ENCODE results near the gene SLC22A3.
"Not testable (repeated sequence)": the region's sequence is repeated elsewhere in the genome, so short reads cannot be mapped to it uniquely, and the experiment has no call there.

The SLC22A3 gene

GRCh38 chr6:160376445-160376844, 28.3 kb downstream of the SLC22A3 start:
- Histone ChIP-seq H3K9ac (ENCODE audit: low read length) (no peak overlapping the region), H3K4me3 (ENCODE audit: low read length) (no peak overlapping the region), H3K27ac (ENCODE audit: low read length) (no peak overlapping the region), H3K36me3 (ENCODE audit: control insufficient read depth, low read depth, low read length) (no peaks in the 10 kb centered on the region), H3K9me3 (ENCODE audit: control insufficient read depth, low read depth, low read length) (no peaks in the 10 kb centered on the region), H3K27me3 (ENCODE audit: control insufficient read depth, insufficient read depth, low read length) (no peaks in the 10 kb centered on the region), H3K4me1 (ENCODE audit: control insufficient read depth, low read depth, low read length) (no peaks in the 10 kb centered on the region)

- Histone ChIP-seq H3K36me3 (ENCODE audit: control insufficient read depth, low read depth, low read length) (no peaks in the 10 kb centered on the region), H3K9me3 (ENCODE audit: control insufficient read depth, low read depth, low read length) (no peaks in the 10 kb centered on the region), H3K4me1 (ENCODE audit: control insufficient read depth, low read depth, low read length) (no peaks in the 10 kb centered on the region), H3K4me3 (ENCODE audit: low read length) (no peak overlapping the region), H3K9ac (ENCODE audit: low read length) (no peak overlapping the region), H3K27ac (ENCODE audit: low read length) (no peak overlapping the region), H3K27me3 (ENCODE audit: control insufficient read depth, insufficient read depth, low read length) (no peaks in the 10 kb centered on the region)
Measured at GRCh38 chr6:160378218-160378617, 30.0 kb downstream of the SLC22A3 start.

- H3K27ac ChIP-seq (ENCODE audit: low read length) = no peak overlapping the region
- no peaks in the 10 kb centered on the region for H3K4me1 ChIP-seq (ENCODE audit: control insufficient read depth, low read depth, low read length)
- no peak overlapping the region for H3K9ac ChIP-seq (ENCODE audit: low read length)
Measured at GRCh38 chr6:160378882-160379281, 30.7 kb downstream of the SLC22A3 start.

GRCh38 chr6:160379466-160379865, 31.3 kb downstream of the SLC22A3 start:
- no peak overlapping the region for H3K9ac ChIP-seq (ENCODE audit: low read length)
- no peaks in the 10 kb centered on the region for H3K36me3 ChIP-seq (ENCODE audit: control insufficient read depth, low read depth, low read length)
- no peak overlapping the region for H3K4me3 ChIP-seq (ENCODE audit: low read length)
- no peak overlapping the region for H3K27ac ChIP-seq (ENCODE audit: low read length)
- H3K27me3 ChIP-seq (ENCODE audit: control insufficient read depth, insufficient read depth, low read length) = no peaks in the 10 kb centered on the region
- no peaks in the 10 kb centered on the region for H3K9me3 ChIP-seq (ENCODE audit: control insufficient read depth, low read depth, low read length)
- no peaks in the 10 kb centered on the region for H3K4me1 ChIP-seq (ENCODE audit: control insufficient read depth, low read depth, low read length)

More at GRCh38 chr6:160378882-160379281, 30.7 kb downstream of the SLC22A3 start:
- Histone ChIP-seq H3K4me3 (ENCODE audit: low read length) (no peak overlapping the region), H3K9me3 (ENCODE audit: control insufficient read depth, low read depth, low read length) (no peaks in the 10 kb centered on the region), H3K36me3 (ENCODE audit: control insufficient read depth, low read depth, low read length) (no peaks in the 10 kb centered on the region), H3K27me3 (ENCODE audit: control insufficient read depth, insufficient read depth, low read length) (no peaks in the 10 kb centered on the region)

DNA sequence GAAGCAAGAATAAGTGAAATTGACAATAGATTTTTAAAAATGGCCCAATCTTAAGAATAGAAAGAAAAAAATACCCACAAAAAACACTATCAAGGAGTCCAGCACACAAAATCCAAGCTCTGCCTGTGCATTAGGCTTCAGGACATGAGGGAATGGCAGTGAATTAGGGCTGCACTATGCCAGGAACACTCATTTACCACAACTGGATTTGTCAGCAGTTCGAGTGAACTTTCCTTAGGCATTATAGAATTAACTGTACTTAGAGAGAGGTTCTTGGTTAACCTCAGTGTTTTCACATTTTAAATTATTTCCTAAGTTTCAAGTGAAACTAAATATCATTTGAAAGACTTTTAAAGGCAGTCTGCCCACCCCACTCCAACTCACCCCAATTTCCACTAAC, 34.8 kb downstream of the SLC22A3 start:
- H3K36me3 ChIP-seq (ENCODE audit: control insufficient read depth, low read depth, low read length) = no peaks in the 10 kb centered on the region
- H3K27ac ChIP-seq (ENCODE audit: low read length) = no peak overlapping the region
- no peak overlapping the region for H3K9ac ChIP-seq (ENCODE audit: low read length)
- no peak overlapping the region for H3K4me3 ChIP-seq (ENCODE audit: low read length)
- H3K4me1 ChIP-seq (ENCODE audit: control insufficient read depth, low read depth, low read length) = no peaks in the 10 kb centered on the region
- no peaks in the 10 kb centered on the region for H3K27me3 ChIP-seq (ENCODE audit: control insufficient read depth, insufficient read depth, low read length)
- H3K9me3 ChIP-seq (ENCODE audit: control insufficient read depth, low read depth, low read length) = no peaks in the 10 kb centered on the region

GRCh38 chr6:160386869-160387530, 38.8 kb downstream of the SLC22A3 start:
- H3K4me1 ChIP-seq (ENCODE audit: control insufficient read depth, low read depth, low read length) = no peaks in the 10 kb centered on the region
- no peak overlapping the region for H3K27ac ChIP-seq (ENCODE audit: low read length)
- H3K36me3 ChIP-seq (ENCODE audit: control insufficient read depth, low read depth, low read length) = no peaks in the 10 kb centered on the region
- no peaks in the 10 kb centered on the region for H3K9me3 ChIP-seq (ENCODE audit: control insufficient read depth, low read depth, low read length)
- H3K4me3 ChIP-seq (ENCODE audit: low read length) = no peak overlapping the region
- no peaks in the 10 kb centered on the region for H3K27me3 ChIP-seq (ENCODE audit: control insufficient read depth, insufficient read depth, low read length)
- H3K9ac ChIP-seq (ENCODE audit: low read length) = no peak overlapping the region

GRCh38 chr6:160387916-160388643, 39.9 kb downstream of the SLC22A3 start:
- no peak overlapping the region for H3K4me3 ChIP-seq (ENCODE audit: low read length)
- no peaks in the 10 kb centered on the region for H3K36me3 ChIP-seq (ENCODE audit: control insufficient read depth, low read depth, low read length)
- H3K9ac ChIP-seq (ENCODE audit: low read length) = no peak overlapping the region
- no peaks in the 10 kb centered on the region for H3K4me1 ChIP-seq (ENCODE audit: control insufficient read depth, low read depth, low read length)
- H3K27me3 ChIP-seq (ENCODE audit: control insufficient read depth, insufficient read depth, low read length) = no peaks in the 10 kb centered on the region
- H3K27ac ChIP-seq (ENCODE audit: low read length) = no peak overlapping the region
- no peaks in the 10 kb centered on the region for H3K9me3 ChIP-seq (ENCODE audit: control insufficient read depth, low read depth, low read length)

DNA sequence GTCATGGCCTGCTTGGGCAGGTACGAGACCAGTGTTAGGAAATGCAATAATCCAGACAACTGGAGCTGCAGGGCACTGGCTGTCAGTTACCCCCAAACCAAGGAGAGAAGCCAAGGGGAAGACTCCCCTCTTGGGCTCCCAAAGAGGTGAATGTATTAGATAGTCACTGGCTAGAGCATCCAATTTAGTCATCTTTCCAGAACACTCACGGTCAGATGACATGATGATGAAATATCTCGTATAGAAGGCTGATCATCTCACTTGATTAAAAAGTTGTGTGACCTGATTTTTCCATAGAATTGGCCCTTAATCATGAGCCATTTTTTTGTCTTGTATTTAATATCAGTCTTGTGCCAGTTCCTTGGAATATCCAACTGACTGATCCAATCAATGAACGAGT, 40.7 kb downstream of the SLC22A3 start:
- H3K27me3 ChIP-seq (ENCODE audit: control insufficient read depth, insufficient read depth, low read length) = no peaks in the 10 kb centered on the region
- H3K9me3 ChIP-seq (ENCODE audit: control insufficient read depth, low read depth, low read length) = no peaks in the 10 kb centered on the region
- H3K4me1 ChIP-seq (ENCODE audit: control insufficient read depth, low read depth, low read length) = peaks cover under 1% of the 10 kb centered on the region
- H3K27ac ChIP-seq (ENCODE audit: low read length) = no peak overlapping the region
- H3K4me3 ChIP-seq (ENCODE audit: low read length) = no peak overlapping the region
- no peak overlapping the region for H3K9ac ChIP-seq (ENCODE audit: low read length)
- H3K36me3 ChIP-seq (ENCODE audit: control insufficient read depth, low read depth, low read length) = no peaks in the 10 kb centered on the region

GRCh38 chr6:160391419-160392116, 43.4 kb downstream of the SLC22A3 start:
- Histone ChIP-seq H3K27me3 (ENCODE audit: control insufficient read depth, insufficient read depth, low read length) (no peaks in the 10 kb centered on the region), H3K4me1 (ENCODE audit: control insufficient read depth, low read depth, low read length) (peaks cover 10% of the 10 kb centered on the region), H3K9ac (ENCODE audit: low read length) (no peak overlapping the region), H3K36me3 (ENCODE audit: control insufficient read depth, low read depth, low read length) (no peaks in the 10 kb centered on the region), H3K27ac (ENCODE audit: low read length) (no peak overlapping the region), H3K9me3 (ENCODE audit: control insufficient read depth, low read depth, low read length) (no peaks in the 10 kb centered on the region), H3K4me3 (ENCODE audit: low read length) (no peak overlapping the region)

- H3K9me3 ChIP-seq (ENCODE audit: control insufficient read depth, low read depth, low read length); H3K27ac ChIP-seq (ENCODE audit: low read length); H3K27me3 ChIP-seq (ENCODE audit: control insufficient read depth, insufficient read depth, low read length); H3K9ac ChIP-seq (ENCODE audit: low read length); H3K36me3 ChIP-seq (ENCODE audit: control insufficient read depth, low read depth, low read length); H3K4me3 ChIP-seq (ENCODE audit: low read length): not testable (repeated sequence)
- peaks cover 10% of the 10 kb centered on the region for H3K4me1 ChIP-seq (ENCODE audit: control insufficient read depth, low read depth, low read length)
Measured at GRCh38 chr6:160393442-160393841, 45.3 kb downstream of the SLC22A3 start.

- H3K4me3 ChIP-seq (ENCODE audit: low read length) = no peak overlapping the region
- H3K9ac ChIP-seq (ENCODE audit: low read length) = peak overlapping the region; percentile 16
- no peaks in the 10 kb centered on the region for H3K36me3 ChIP-seq (ENCODE audit: control insufficient read depth, low read depth, low read length)
- H3K27me3 ChIP-seq (ENCODE audit: control insufficient read depth, insufficient read depth, low read length) = no peaks in the 10 kb centered on the region
- no peaks in the 10 kb centered on the region for H3K9me3 ChIP-seq (ENCODE audit: control insufficient read depth, low read depth, low read length)
- peaks cover 10% of the 10 kb centered on the region for H3K4me1 ChIP-seq (ENCODE audit: control insufficient read depth, low read depth, low read length)
- H3K27ac ChIP-seq (ENCODE audit: low read length) = peak overlapping the region; percentile 41
Measured at GRCh38 chr6:160393891-160394653, 45.9 kb downstream of the SLC22A3 start.
